Loucy (cell line): ENCODE measurements around the gene FRMD5.

Source experiments
- H2AFZ ChIP-seq: fragments of 200-600 bp; sonication (generic); 2 replicates; pipeline ENCODE4 v1.6.0; 2016; ENCODE audit warnings: antibody characterized with exemption, mild to moderate bottlenecking, low read length, moderate library complexity
- H3F3A ChIP-seq: fragments of 200-600 bp; 2 replicates; pipeline ENCODE4 v1.6.0; 2016; ENCODE audit warnings: antibody characterized with exemption, low read depth, mild to moderate bottlenecking
- H3K27me3 ChIP-seq: fragments of 200-600 bp; sonication (generic); 2 replicates; pipeline ENCODE4 v1.6.1; 2014; ENCODE audit warnings: low read length, mild to moderate bottlenecking; ENCODE audit not compliant: insufficient read depth, poor library complexity, severe bottlenecking
- H3K36me3 ChIP-seq: fragments of 200-600 bp; sonication (generic); 2 replicates; pipeline ENCODE4 v1.6.1; 2016; ENCODE audit warnings: low read length; ENCODE audit not compliant: insufficient read depth
- H3K4me1 ChIP-seq: fragments of 200-600 bp; sonication (generic); 2 replicates; pipeline ENCODE4 v1.5.1; 2014; ENCODE audit warnings: low read length, mild to moderate bottlenecking; ENCODE audit not compliant: insufficient read depth, poor library complexity, severe bottlenecking
- H3K4me2 ChIP-seq: fragments of 200-600 bp; sonication (generic); 2 replicates; pipeline ENCODE4 v1.6.0; 2014; ENCODE audit warnings: antibody characterized with exemption, low read length, low read depth, mild to moderate bottlenecking; ENCODE audit not compliant: poor library complexity, severe bottlenecking
- H3K4me3 ChIP-seq: fragments of 200-600 bp; sonication (generic); 2 replicates; pipeline ENCODE4 v1.5.1; 2014; ENCODE audit warnings: low read length, mild to moderate bottlenecking, mixed read lengths; ENCODE audit not compliant: poor library complexity, severe bottlenecking
- H3K79me2 ChIP-seq: fragments of 200-600 bp; sonication (generic); 2 replicates; pipeline ENCODE4 v1.6.1; 2014; ENCODE audit warnings: low read length; ENCODE audit not compliant: insufficient read depth
- H3K9ac ChIP-seq: fragments of 200-600 bp; sonication (generic); 2 replicates; pipeline ENCODE4 v1.6.0; 2014; ENCODE audit warnings: mild to moderate bottlenecking, low read depth, low read length, moderate library complexity; ENCODE audit not compliant: poor library complexity, severe bottlenecking
- H3K9me2 ChIP-seq: fragments of 200-600 bp; sonication (generic); replicated peaks from 2 replicates; pipeline ENCODE4 v1.6.1; 2016; ENCODE audit warnings: low read depth, low read length, mixed read lengths
- H3K9me3 ChIP-seq: fragments of 200-600 bp; sonication (generic); 2 replicates; pipeline ENCODE4 v1.6.1; 2014; ENCODE audit warnings: mild to moderate bottlenecking, antibody characterized with exemption, low read length, low read depth; ENCODE audit not compliant: insufficient read depth
- H4K20me1 ChIP-seq: fragments of 200-600 bp; sonication (generic); 2 replicates; pipeline ENCODE4 v1.6.0; 2014; ENCODE audit warnings: antibody characterized with exemption, low read length, mild to moderate bottlenecking; ENCODE audit not compliant: insufficient read depth, poor library complexity, severe bottlenecking
- EZH2phosphoT487 ChIP-seq: fragments of 200-600 bp; IDR thresholded peaks from 2 replicates; pipeline ENCODE4 v1.6.1; 2018; ENCODE audit warnings: antibody characterized with exemption, mild to moderate bottlenecking, moderate library complexity, borderline replicate concordance
- TF ChIP-seq, protein P1 (sequence below): fragments of 200-600 bp; sonication (generic); conservative IDR thresholded peaks from 2 replicates; pipeline ENCODE4 v1.5.1; 2014; ENCODE audit warnings: mild to moderate bottlenecking, antibody characterized with exemption, low read length

Gene FRMD5

DNA sequence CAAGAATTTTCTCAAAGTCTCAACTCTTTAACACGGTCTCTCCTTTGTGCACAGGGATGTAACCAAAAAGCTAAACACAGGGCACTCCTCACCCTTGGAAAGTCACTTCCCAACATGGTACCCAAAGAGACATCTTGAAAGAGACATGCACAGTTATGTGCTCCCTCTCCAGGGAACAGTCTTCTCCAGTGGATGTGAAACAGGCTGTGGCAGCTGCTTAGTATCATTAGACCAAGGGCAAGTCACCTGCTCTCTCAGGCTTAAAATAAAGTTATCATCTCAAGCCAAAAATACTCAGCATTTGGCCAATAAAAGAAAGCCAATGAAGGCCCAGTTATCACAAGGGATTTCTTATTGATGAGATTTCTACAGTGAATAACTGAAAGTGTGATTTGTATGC lies 239.9 kb downstream of the FRMD5 start:
- H3K9ac ChIP-seq: no peak overlapping the region
- no peaks in the 10 kb centered on the region for H3K27me3 ChIP-seq
- H3K4me2 ChIP-seq: no peak overlapping the region
- H3K79me2 ChIP-seq: no peaks in the 10 kb centered on the region
- H3K36me3 ChIP-seq: no peaks in the 10 kb centered on the region
- no peaks in the 10 kb centered on the region for H3K9me3 ChIP-seq
- no peaks in the 10 kb centered on the region for H4K20me1 ChIP-seq
- no peak overlapping the region for H3K4me3 ChIP-seq
- no peaks in the 10 kb centered on the region for H3F3A ChIP-seq
- H3K4me1 ChIP-seq: peaks cover 8% of the 10 kb centered on the region
- H2AFZ ChIP-seq: no peak overlapping the region
- TF ChIP-seq EZH2phosphoT487: no peak
- TF ChIP-seq, protein P1, sequence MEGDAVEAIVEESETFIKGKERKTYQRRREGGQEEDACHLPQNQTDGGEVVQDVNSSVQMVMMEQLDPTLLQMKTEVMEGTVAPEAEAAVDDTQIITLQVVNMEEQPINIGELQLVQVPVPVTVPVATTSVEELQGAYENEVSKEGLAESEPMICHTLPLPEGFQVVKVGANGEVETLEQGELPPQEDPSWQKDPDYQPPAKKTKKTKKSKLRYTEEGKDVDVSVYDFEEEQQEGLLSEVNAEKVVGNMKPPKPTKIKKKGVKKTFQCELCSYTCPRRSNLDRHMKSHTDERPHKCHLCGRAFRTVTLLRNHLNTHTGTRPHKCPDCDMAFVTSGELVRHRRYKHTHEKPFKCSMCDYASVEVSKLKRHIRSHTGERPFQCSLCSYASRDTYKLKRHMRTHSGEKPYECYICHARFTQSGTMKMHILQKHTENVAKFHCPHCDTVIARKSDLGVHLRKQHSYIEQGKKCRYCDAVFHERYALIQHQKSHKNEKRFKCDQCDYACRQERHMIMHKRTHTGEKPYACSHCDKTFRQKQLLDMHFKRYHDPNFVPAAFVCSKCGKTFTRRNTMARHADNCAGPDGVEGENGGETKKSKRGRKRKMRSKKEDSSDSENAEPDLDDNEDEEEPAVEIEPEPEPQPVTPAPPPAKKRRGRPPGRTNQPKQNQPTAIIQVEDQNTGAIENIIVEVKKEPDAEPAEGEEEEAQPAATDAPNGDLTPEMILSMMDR: no peak
- H3K9me2 ChIP-seq: no peaks in the 10 kb centered on the region

DNA sequence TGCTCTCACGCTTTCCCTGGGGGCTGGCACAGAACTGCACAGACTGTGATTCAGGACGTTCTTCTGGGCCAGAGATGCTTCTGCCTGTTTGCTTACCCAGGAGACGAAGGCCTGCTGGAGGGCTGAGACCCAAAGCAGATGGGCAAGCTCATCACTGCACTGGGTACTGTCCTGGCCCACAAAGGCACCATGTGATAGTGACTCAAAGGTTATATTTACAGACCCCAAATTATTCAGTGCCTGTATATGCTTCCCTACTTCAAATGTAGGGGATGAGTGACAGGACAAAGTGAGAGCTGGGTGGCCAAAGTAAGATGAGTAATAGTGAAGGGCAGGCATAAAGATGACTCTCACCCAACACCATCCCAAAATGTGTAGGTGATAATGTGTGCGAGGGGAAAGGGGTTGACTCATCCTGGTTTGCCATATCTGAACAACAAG lies 240.9 kb downstream of the FRMD5 start:
- H3K4me1 ChIP-seq: peaks cover 8% of the 10 kb centered on the region
- no peak for TF ChIP-seq EZH2phosphoT487
- TF ChIP-seq, protein P1: no peak
- no peaks in the 10 kb centered on the region for H3K27me3 ChIP-seq
- H3K9me3 ChIP-seq: no peaks in the 10 kb centered on the region
- no peak overlapping the region for H3K4me2 ChIP-seq
- no peak overlapping the region for H3K4me3 ChIP-seq
- no peaks in the 10 kb centered on the region for H3K36me3 ChIP-seq
- H3K9me2 ChIP-seq: no peaks in the 10 kb centered on the region
- H3K9ac ChIP-seq: no peak overlapping the region
- H3F3A ChIP-seq: no peaks in the 10 kb centered on the region
- no peaks in the 10 kb centered on the region for H3K79me2 ChIP-seq
- H4K20me1 ChIP-seq: no peaks in the 10 kb centered on the region
- no peak overlapping the region for H2AFZ ChIP-seq

DNA sequence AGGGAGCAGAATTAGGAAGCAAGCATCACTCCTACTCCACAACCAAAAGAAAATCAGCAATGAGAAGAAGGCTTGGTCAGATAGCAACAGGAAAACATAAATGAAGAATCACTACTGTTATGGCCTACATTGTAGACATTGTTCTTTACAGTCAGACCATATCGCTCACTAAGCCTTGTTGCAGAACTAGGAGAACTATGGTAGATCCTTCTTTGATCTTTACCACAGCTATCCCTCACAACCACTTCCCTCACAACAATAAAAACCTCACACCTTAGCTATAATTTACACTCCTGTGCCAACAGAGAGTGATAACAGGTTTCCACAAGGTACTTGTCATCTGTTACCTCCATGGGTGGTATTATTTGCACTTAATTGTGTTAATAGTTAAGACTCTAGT lies 241.7 kb downstream of the FRMD5 start:
- Histone ChIP-seq H3K4me1 (peaks cover 8% of the 10 kb centered on the region), H3K9me3 (no peaks in the 10 kb centered on the region), H3K4me3 (no peak overlapping the region), H3K79me2 (no peaks in the 10 kb centered on the region), H3K36me3 (no peaks in the 10 kb centered on the region), H3K9ac (no peak overlapping the region), H3K4me2 (no peak overlapping the region), H3F3A (no peaks in the 10 kb centered on the region), H3K27me3 (no peaks in the 10 kb centered on the region), H3K9me2 (no peaks in the 10 kb centered on the region), H4K20me1 (no peaks in the 10 kb centered on the region), H2AFZ (no peak overlapping the region)
- TF ChIP-seq, protein P1: no peak
- TF ChIP-seq EZH2phosphoT487: no peak
